BE2C (cell line): Measurements from ENCODE around the gene SEL1L3.
A peak's percentile ranks its signal among the peaks of the same experiment; 100 is the strongest.

Source experiments
- DNase-seq: peaks from one replicate; pipeline ENCODE4 v3.0.0-alpha.2; 2020
- H3K27me3 ChIP-seq: fragments of 250-450 bp; sonication (Bioruptor Pico); 2 replicates; pipeline ENCODE4 v1.5.1; 2020; ENCODE audit warnings: mild to moderate bottlenecking
- H3K36me3 ChIP-seq: fragments of 250-450 bp; sonication (Bioruptor Pico); 2 replicates; pipeline ENCODE4 v1.5.1; 2020; ENCODE audit warnings: mild to moderate bottlenecking
- H3K4me1 ChIP-seq: fragments of 250-450 bp; sonication (Bioruptor Pico); 2 replicates; pipeline ENCODE4 v1.5.1; 2020
- H3K4me3 ChIP-seq: 2 replicates; pipeline ENCODE4 v1.5.1; 2011; ENCODE audit warnings: low read depth, low read length
- H3K9me3 ChIP-seq: fragments of 250-450 bp; sonication (Bioruptor Pico); 2 replicates; pipeline ENCODE4 v1.5.1; 2020
- TF ChIP-seq, protein P1 (sequence below): IDR thresholded peaks from 2 replicates; pipeline ENCODE4 v1.5.1; 2012; ENCODE audit warnings: mild to moderate bottlenecking, low read depth, low read length

The SEL1L3 gene

DNA sequence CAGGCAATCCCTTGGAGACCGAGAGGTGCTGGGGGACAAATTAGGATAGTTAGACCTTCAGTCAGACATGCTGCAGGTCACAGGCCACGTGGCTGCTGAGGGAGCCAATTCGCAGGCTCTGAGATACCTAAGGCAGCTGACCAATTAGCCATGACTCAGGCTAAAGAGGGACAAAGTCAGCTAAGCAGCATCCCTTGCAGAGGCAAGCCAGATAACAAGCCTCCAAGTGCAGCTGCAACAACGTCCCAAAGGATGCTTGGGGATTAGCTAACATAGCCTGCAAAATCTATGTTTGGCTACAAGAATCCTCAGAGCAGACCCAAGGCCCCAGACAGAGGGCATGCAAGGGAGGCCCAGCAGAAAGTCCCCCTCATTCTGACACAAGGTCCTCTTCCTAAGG is 93.5 kb downstream of the SEL1L3 start:
- Histone ChIP-seq H3K4me3 (no peak overlapping the region), H3K9me3 (no peaks in the 10 kb centered on the region), H3K36me3 (no peaks in the 10 kb centered on the region), H3K4me1 (no peaks in the 10 kb centered on the region), H3K27me3 (0 out of 2 replicates have a peak, but pooled peaks cover 2% of the 10 kb centered on the region)
- TF ChIP-seq, protein P1, sequence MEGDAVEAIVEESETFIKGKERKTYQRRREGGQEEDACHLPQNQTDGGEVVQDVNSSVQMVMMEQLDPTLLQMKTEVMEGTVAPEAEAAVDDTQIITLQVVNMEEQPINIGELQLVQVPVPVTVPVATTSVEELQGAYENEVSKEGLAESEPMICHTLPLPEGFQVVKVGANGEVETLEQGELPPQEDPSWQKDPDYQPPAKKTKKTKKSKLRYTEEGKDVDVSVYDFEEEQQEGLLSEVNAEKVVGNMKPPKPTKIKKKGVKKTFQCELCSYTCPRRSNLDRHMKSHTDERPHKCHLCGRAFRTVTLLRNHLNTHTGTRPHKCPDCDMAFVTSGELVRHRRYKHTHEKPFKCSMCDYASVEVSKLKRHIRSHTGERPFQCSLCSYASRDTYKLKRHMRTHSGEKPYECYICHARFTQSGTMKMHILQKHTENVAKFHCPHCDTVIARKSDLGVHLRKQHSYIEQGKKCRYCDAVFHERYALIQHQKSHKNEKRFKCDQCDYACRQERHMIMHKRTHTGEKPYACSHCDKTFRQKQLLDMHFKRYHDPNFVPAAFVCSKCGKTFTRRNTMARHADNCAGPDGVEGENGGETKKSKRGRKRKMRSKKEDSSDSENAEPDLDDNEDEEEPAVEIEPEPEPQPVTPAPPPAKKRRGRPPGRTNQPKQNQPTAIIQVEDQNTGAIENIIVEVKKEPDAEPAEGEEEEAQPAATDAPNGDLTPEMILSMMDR: no peak
- DNase-seq: peak; percentile 42

DNA sequence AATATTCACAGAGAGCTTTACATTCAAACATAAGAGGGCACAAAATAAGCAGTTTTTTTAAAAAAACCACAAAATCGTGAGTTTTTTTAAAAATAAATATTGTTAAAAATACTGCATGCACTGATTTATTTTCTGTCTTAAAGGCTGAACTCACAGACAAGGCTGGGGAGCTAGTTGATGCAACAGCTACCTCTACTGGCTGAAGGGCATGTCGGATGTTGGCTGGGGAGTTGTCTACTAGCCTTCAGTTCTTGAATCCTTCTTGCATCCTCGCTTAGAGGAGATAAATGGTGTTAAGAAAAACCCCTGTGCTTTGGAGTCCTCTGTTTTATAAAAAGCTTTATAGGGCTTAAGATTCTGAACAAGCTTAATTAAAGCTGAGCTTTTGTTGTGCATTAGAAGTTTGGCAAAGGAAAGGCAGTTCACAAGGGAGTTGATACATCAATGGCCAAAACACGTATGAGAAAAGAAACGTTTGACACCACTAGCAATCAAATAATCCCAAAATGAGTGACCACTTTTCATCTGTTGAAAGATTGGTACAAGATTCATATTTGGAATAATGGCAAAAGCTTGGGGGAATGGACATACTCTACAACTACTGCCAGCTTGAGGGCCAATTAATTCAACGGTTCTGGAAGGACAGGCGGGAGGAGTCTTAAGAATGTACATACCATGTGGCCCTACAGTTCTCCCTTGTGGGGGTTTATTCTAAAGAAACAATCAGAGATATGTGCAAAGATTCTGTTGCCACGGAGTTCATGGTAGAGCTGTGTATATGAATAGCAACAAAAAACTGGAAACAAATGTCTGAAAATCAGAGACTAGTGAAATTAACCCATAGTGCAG is 94.7 kb downstream of the SEL1L3 start:
- Histone ChIP-seq H3K4me3 (no peak overlapping the region), H3K36me3 (no peaks in the 10 kb centered on the region), H3K27me3 (0 out of 2 replicates have a peak, but pooled peaks cover 2% of the 10 kb centered on the region), H3K4me1 (no peaks in the 10 kb centered on the region), H3K9me3 (no peaks in the 10 kb centered on the region)
- DNase-seq: peak; percentile 54
- TF ChIP-seq, protein P1: peak; percentile 95

DNA sequence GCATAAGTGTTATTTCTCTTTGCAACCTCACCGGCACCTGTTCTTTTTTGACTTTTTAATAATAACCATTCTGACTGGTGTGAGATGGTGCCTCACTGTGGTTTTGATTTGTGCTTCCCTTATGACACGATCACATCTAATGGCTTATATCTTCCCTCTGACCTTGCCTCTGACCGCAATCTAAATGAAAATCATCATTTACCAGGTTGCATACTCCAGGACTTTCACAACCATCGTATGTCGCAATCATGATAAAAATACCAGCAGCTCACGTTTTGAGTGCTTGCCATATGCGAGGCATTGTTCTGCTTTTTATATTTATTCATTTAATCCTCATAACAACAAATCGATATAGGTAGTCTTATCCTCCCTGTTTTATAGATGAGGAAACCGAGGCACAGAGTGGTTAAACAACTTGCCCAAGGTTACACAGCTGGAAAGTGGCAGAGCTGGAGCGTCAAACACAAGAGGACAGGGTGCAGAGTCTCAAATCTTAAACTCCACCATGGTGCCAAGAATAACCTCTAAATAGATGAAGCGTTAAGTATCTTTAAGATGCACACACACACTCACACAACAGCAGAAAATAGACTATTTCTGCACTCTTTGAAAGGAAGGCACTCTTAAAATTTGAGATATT is 102.2 kb downstream of the SEL1L3 start:
- H3K27me3 ChIP-seq: no peaks in the 10 kb centered on the region
- H3K36me3 ChIP-seq: no peaks in the 10 kb centered on the region
- TF ChIP-seq, protein P1: no peak
- no peak for DNase-seq
- no peaks in the 10 kb centered on the region for H3K4me1 ChIP-seq
- no peak overlapping the region for H3K4me3 ChIP-seq
- H3K9me3 ChIP-seq: no peaks in the 10 kb centered on the region; the same call in 1 of the 2 replicates

DNA sequence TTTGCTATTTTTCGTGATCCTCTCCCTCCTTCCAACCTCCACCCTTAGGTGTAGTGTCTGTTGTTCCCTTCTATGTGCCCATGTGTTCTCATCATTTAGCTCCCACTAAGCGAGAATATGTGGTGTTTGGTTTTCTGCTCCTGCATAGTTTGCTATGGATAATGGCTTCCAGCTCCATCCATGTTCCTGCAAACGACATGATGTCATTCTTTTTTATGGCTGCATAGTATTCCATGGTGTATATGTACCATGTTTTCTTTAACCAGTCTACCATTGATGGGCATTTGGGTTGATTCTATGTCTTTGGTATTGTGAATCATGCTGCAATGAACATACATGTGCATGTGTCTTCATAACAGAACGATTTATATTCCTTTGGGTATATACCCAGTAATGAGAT is 102.7 kb downstream of the SEL1L3 start:
- Histone ChIP-seq H3K4me1 (no peaks in the 10 kb centered on the region), H3K27me3 (no peaks in the 10 kb centered on the region), H3K9me3 (no peaks in the 10 kb centered on the region; the same call in 1 of the 2 replicates), H3K4me3 (no peak overlapping the region), H3K36me3 (no peaks in the 10 kb centered on the region)
- DNase-seq: no peak
- TF ChIP-seq, protein P1: no peak

DNA sequence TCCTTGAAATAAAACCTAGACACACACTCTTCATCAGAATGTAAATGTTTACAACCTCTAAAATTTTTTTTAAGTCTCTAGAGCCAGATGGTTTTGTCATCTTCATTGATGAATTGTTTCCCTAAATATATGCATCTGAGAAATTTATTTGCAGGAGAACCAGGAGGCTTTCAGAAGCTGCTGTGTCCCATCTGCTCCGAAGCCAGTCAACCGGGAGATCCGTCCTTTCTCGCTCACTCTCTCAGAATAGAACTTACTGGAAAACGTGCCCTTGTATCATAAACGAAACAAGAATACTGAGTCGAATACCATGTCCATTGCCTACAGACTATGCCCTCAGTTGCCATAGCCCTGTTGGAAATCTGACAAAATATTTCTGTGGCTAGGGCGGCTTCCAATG is 103.7 kb downstream of the SEL1L3 start:
- no peak for DNase-seq
- H3K27me3 ChIP-seq: no peaks in the 10 kb centered on the region
- TF ChIP-seq, protein P1: no peak
- no peaks in the 10 kb centered on the region for H3K36me3 ChIP-seq
- H3K9me3 ChIP-seq: no peaks in the 10 kb centered on the region; the same call in 1 of the 2 replicates
- H3K4me3 ChIP-seq: no peak overlapping the region
- no peaks in the 10 kb centered on the region for H3K4me1 ChIP-seq

DNA sequence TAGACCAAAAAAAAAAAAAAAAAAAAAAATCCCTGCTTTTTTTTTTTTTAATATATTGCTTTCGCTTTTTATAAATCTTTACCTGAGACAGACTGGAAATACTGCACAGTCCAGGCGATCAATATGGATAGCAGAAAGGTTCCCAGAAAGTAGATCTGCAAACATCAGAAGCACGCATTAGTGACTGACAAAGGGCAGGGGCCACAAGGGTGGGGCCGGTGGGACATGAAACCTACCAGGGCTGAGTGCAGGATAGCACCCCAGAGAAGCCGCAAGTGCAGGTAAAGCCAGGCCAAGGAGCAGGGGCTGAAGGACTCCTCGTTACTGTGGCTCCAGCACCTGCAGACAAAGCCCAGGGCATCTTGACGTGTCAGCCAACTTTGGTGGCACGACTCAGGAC is 105.3 kb downstream of the SEL1L3 start:
- H3K4me1 ChIP-seq: no peaks in the 10 kb centered on the region
- H3K27me3 ChIP-seq: no peaks in the 10 kb centered on the region
- TF ChIP-seq, protein P1: no peak
- no peak overlapping the region for H3K4me3 ChIP-seq
- no peaks in the 10 kb centered on the region for H3K36me3 ChIP-seq
- DNase-seq: no peak
- no peaks in the 10 kb centered on the region; the same call in 1 of the 2 replicates for H3K9me3 ChIP-seq
